Neuronal stem cell (in vitro differentiated cells): ENCODE results near the gene METTL24.

Experiments used
- DNase-seq: peaks from one replicate; pipeline ENCODE4 v3.0.0-alpha.2; 2013; ENCODE audit warnings: low spot score
- H2AFZ ChIP-seq: one replicate; pipeline ENCODE4 v1.6.1; 2013; ENCODE audit warnings: mild to moderate bottlenecking, low read length, inconsistent platforms
- H2AK5ac ChIP-seq: 2 replicates; pipeline ENCODE4 v1.6.1; 2013; ENCODE audit warnings: low read depth, mild to moderate bottlenecking, inconsistent platforms, low read length, moderate library complexity, mixed read lengths
- H2BK120ac ChIP-seq: 2 replicates; pipeline ENCODE4 v1.6.1; 2013; ENCODE audit warnings: low read depth, mild to moderate bottlenecking, inconsistent platforms, low read length, moderate library complexity, mixed read lengths
- H2BK12ac ChIP-seq: one replicate; pipeline ENCODE4 v1.6.1; 2013; ENCODE audit warnings: low read length, inconsistent platforms
- H2BK15ac ChIP-seq: 2 replicates; pipeline ENCODE4 v1.6.1; 2013; ENCODE audit warnings: mild to moderate bottlenecking, low read length, inconsistent platforms, mixed read lengths
- H2BK5ac ChIP-seq: one replicate; pipeline ENCODE4 v1.6.1; 2013; ENCODE audit warnings: inconsistent platforms, mild to moderate bottlenecking, low read length, moderate library complexity
- H3K14ac ChIP-seq: one replicate; pipeline ENCODE4 v1.6.1; 2013; ENCODE audit warnings: low read length, inconsistent platforms
- H3K18ac ChIP-seq: 2 replicates; pipeline ENCODE4 v1.6.1; 2013; ENCODE audit warnings: low read length, inconsistent platforms
- H3K23ac ChIP-seq: 2 replicates; pipeline ENCODE4 v1.6.1; 2013; ENCODE audit warnings: low read depth, mild to moderate bottlenecking, mixed read lengths, low read length, inconsistent platforms; ENCODE audit not compliant: poor library complexity
- H3K27ac ChIP-seq: replicated peaks from 3 replicates; pipeline ENCODE4 v1.5.1; 2013; ENCODE audit warnings: low read length, inconsistent platforms
- H3K27me3 ChIP-seq, 3 experiments: 2 replicates each; pipeline ENCODE4 v1.6.1; 2013; ENCODE audit warnings: low read length in 3 of 3, mild to moderate bottlenecking in 2 of 3, inconsistent platforms in 1 of 3, low read depth in 1 of 3, mixed read lengths in 1 of 3, moderate library complexity in 1 of 3; ENCODE audit not compliant: control insufficient read depth in 3 of 3, insufficient read depth in 3 of 3
- H3K36me3 ChIP-seq, 2 donors: replicated peaks in 1 of 2; 2 replicates each; pipeline ENCODE4 v1.6.1; 2013; ENCODE audit warnings: low read length in 2 of 2; ENCODE audit not compliant: control insufficient read depth in 2 of 2, insufficient read depth in 2 of 2
- H3K4ac ChIP-seq: 2 replicates; pipeline ENCODE4 v1.6.1; 2013; ENCODE audit warnings: inconsistent platforms, mild to moderate bottlenecking, low read length, moderate library complexity
- H3K4me1 ChIP-seq, 2 donors: 1 replicate in 1 of 2; 2 replicates in 1 of 2; pipeline ENCODE4 v1.6.1; 2013; ENCODE audit warnings: low read length in 2 of 2, low read depth in 1 of 2; ENCODE audit not compliant: control insufficient read depth in 2 of 2, insufficient read depth in 1 of 2
- H3K4me2 ChIP-seq: one replicate; pipeline ENCODE4 v1.6.1; 2013; ENCODE audit warnings: mild to moderate bottlenecking, low read length, inconsistent platforms; ENCODE audit not compliant: insufficient read depth, poor library complexity, severe bottlenecking
- H3K4me3 ChIP-seq, 2 donors: 2 replicates each; pipeline ENCODE4 v1.5.1; 2013; ENCODE audit warnings: low read length in 2 of 2, mild to moderate bottlenecking in 2 of 2, inconsistent platforms in 1 of 2, moderate library complexity in 1 of 2
- H3K79me1 ChIP-seq: one replicate; pipeline ENCODE4 v1.6.1; 2013; ENCODE audit warnings: low read depth, mild to moderate bottlenecking, inconsistent platforms, low read length, moderate library complexity
- H3K9ac ChIP-seq: one replicate; pipeline ENCODE4 v1.6.1; 2013; ENCODE audit warnings: mild to moderate bottlenecking, low read depth, low read length, inconsistent platforms; ENCODE audit not compliant: poor library complexity
- H3K9me3 ChIP-seq, 2 donors: replicated peaks in 1 of 2; 2 replicates each; pipeline versions ENCODE3 to v1.6.1; 2013; ENCODE audit warnings: low read length in 2 of 2, mild to moderate bottlenecking in 2 of 2, inconsistent platforms in 1 of 2, low read depth in 1 of 2, mixed read lengths in 1 of 2, moderate library complexity in 1 of 2; ENCODE audit not compliant: control insufficient read depth in 2 of 2, insufficient read depth in 1 of 2
- H4K8ac ChIP-seq: one replicate; pipeline ENCODE4 v1.6.1; 2013; ENCODE audit warnings: low read depth, mild to moderate bottlenecking, inconsistent platforms, low read length, moderate library complexity
- H4K91ac ChIP-seq: one replicate; pipeline ENCODE4 v1.6.1; 2013; ENCODE audit warnings: low read length, low read depth, mild to moderate bottlenecking, inconsistent platforms; ENCODE audit not compliant: poor library complexity
- WGBS, 2 donors: extraction: QIAGEN DNeasy Blood & Tissue Kit; methylation state at CpG; one replicate each; pipeline ENCODE4 v1.1.7; 2013; ENCODE audit warnings: missing lambda C conversion rate in 2 of 2, mixed read lengths in 1 of 2; ENCODE audit not compliant: insufficient read length in 2 of 2, insufficient replicate concordance in 1 of 2; ENCODE audit errors: extremely low coverage in 2 of 2; 5-methylcytosine and 5-hydroxymethylcytosine counted together

Gene METTL24

DNA sequence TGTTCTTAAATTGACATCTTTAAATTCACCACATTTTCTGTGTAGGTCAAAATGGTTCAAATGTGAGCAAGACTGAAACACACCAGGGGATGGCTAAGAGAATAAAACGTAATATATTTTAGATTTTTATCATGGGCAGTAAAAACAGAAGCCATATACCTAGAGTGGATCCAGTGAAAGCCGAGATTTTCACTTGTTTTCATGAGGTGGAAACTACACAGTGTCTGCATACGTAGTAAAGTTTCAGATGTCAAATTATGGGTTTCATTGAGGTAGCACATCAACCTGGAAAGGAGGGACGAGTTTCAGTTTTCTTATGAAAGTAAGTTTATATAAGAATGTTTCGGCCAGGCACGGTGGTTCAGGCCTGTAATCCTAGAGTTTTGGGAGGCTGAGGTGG, 25.9 kb downstream of the METTL24 start:
- Histone ChIP-seq H2BK120ac (no peak overlapping the region), H2AFZ (peak overlapping the region; percentile 58), H4K91ac (no peak overlapping the region), H2BK15ac (no peak overlapping the region), H3K4ac (no peak overlapping the region), H3K4me1 (peaks cover 17 to 27% of the 10 kb centered on the region in 2 donors), H3K9ac (no peak overlapping the region), H4K8ac (no peak overlapping the region), H2BK5ac (no peak overlapping the region), H3K14ac (no peak overlapping the region), H3K4me2 (no peak overlapping the region), H3K27ac (no peak overlapping the region), H2AK5ac (no peak overlapping the region), H3K4me3 (no peak overlapping the region), H3K36me3 (no peaks in the 10 kb centered on the region), H2BK12ac (no peak overlapping the region), H3K9me3 (no peaks in the 10 kb centered on the region), H3K27me3 (no peaks in the 10 kb centered on the region), H3K79me1 (no peaks in the 10 kb centered on the region), H3K18ac (no peak overlapping the region), H3K23ac (no peak overlapping the region)
- DNase-seq: no peak
- WGBS, 2 donors: no CpG with 5 or more reads among the region's 6 CpGs

DNA sequence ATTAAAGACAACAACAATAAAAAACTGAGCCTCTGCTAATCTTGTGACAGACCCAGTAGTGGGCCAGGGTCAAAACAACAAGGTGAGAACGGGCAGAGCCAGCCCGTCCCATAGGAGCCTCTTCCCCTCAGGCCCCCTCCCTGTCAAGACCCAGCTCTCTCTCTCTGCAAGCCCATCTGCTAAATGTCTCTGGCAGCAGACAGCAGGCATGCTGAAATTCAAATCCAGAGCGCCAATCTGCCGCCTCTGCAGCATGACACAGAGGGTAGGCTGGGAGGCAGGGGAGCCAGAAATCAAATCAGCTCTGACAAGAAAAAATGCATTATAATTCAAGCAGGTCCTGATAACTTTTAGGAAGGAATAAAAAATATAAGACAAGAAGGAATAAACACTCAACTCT, 26.3 kb downstream of the METTL24 start:
- H4K91ac ChIP-seq: no peak overlapping the region
- H3K4ac ChIP-seq: no peak overlapping the region
- no CpG with 5 or more reads among the region's 4 CpGs for WGBS, 2 donors
- no peaks in the 10 kb centered on the region for H3K9me3 ChIP-seq
- peaks cover 17 to 27% of the 10 kb centered on the region in 2 donors for H3K4me1 ChIP-seq
- no peak overlapping the region for H2BK12ac ChIP-seq
- no peaks in the 10 kb centered on the region for H3K36me3 ChIP-seq
- no peak overlapping the region for H3K18ac ChIP-seq
- no peak overlapping the region for H4K8ac ChIP-seq
- no peaks in the 10 kb centered on the region for H3K27me3 ChIP-seq
- H2BK15ac ChIP-seq: no peak overlapping the region
- no peak overlapping the region for H2AK5ac ChIP-seq
- no peak overlapping the region for H3K9ac ChIP-seq
- H3K27ac ChIP-seq: no peak overlapping the region
- H3K14ac ChIP-seq: no peak overlapping the region
- no peak overlapping the region for H3K23ac ChIP-seq
- H2BK5ac ChIP-seq: no peak overlapping the region
- H3K4me3 ChIP-seq: no peak overlapping the region
- H2AFZ ChIP-seq: peak overlapping the region; percentile 58
- H3K4me2 ChIP-seq: no peak overlapping the region
- H2BK120ac ChIP-seq: no peak overlapping the region
- H3K79me1 ChIP-seq: no peaks in the 10 kb centered on the region
- no peak for DNase-seq

DNA sequence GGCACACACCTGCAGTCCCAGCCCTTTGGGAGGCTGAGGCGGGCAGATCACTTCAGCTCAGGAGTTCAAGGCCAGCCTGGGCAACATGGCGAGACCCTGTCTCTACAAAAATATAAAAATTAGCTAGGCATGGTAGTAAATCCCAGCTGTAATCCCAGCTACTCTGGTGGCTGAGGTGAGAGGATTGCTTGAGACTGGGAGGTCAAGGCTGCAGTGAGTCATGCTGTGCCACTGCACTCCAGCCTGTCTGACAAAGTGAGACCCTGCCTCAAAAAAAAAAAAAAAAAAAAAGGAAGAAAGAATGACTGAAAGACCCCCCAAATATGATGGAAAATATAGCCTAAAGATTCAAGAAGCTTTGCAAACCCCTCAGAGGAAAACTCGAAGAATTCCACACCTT, 26.8 kb downstream of the METTL24 start:
- Histone ChIP-seq H3K4ac (no peak overlapping the region), H3K27ac (no peak overlapping the region), H3K4me2 (no peak overlapping the region), H2BK120ac (no peak overlapping the region), H3K9ac (no peak overlapping the region), H3K36me3 (no peaks in the 10 kb centered on the region), H2AFZ (peak overlapping the region; percentile 58), H3K18ac (no peak overlapping the region), H3K27me3 (no peaks in the 10 kb centered on the region), H2BK12ac (no peak overlapping the region), H3K9me3 (no peaks in the 10 kb centered on the region), H3K4me3 (no peak overlapping the region), H3K23ac (no peak overlapping the region), H4K91ac (no peak overlapping the region), H3K14ac (no peak overlapping the region), H2BK5ac (no peak overlapping the region), H2AK5ac (no peak overlapping the region), H4K8ac (no peak overlapping the region), H3K79me1 (no peaks in the 10 kb centered on the region), H2BK15ac (no peak overlapping the region), H3K4me1 (peaks cover 17 to 27% of the 10 kb centered on the region in 2 donors)
- DNase-seq: no peak
- WGBS, 2 donors: no CpG with 5 or more reads among the region's 3 CpGs

DNA sequence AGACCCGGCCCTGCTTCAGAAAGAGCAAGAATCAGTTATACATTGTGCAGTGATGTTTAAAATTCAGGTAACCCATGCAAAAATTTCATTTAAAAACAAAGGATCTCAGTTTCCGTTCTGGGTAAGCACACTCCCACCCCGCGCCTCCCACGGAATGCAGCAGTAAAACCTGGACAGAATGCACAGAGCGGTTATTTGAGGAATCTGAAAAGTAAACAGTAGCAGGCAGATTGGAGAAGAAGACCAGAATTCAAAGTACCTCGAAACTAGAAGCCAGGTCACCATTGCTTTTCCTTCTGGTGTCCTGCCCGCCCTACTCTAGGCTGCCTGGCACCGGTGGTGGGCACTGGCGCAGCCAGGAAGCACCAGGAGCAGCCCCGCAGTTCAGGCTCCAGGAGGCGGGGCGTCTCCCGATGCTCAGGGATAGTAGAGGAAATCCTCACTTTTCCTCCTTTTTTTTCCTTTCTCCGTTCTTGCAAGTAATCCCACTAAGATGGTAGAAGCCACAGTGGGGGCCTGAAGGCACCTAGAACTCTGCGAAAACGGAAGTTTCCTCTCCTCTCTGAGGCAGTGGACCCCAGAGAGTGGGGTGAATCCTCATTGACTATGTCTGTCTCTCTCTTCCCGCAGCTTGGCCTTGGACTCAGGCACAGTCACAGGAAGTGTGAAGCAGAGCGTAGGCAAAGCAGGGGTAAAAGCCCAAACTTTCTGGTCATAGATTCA, 28.3 kb downstream of the METTL24 start:
- no peak overlapping the region for H3K4me3 ChIP-seq
- H3K4me2 ChIP-seq: no peak overlapping the region
- H3K36me3 ChIP-seq: no peaks in the 10 kb centered on the region
- H3K18ac ChIP-seq: peak overlapping the region; percentile 66
- DNase-seq: no peak
- no peak overlapping the region for H3K4ac ChIP-seq
- no peak overlapping the region for H3K23ac ChIP-seq
- no peaks in the 10 kb centered on the region for H3K79me1 ChIP-seq
- no peak overlapping the region for H2BK15ac ChIP-seq
- peaks cover 17 to 27% of the 10 kb centered on the region in 2 donors for H3K4me1 ChIP-seq
- no peak overlapping the region for H4K91ac ChIP-seq
- no peaks in the 10 kb centered on the region for H3K27me3 ChIP-seq
- H2BK120ac ChIP-seq: no peak overlapping the region
- H3K9ac ChIP-seq: no peak overlapping the region
- no peak overlapping the region for H4K8ac ChIP-seq
- no CpG with 5 or more reads among the region's 19 CpGs for WGBS, 2 donors
- peak overlapping the region; percentile 8 for H2AK5ac ChIP-seq
- no peaks in the 10 kb centered on the region for H3K9me3 ChIP-seq
- no peak overlapping the region for H2BK12ac ChIP-seq
- peak overlapping the region; percentile 54 for H2AFZ ChIP-seq
- H3K14ac ChIP-seq: no peak overlapping the region
- no peak overlapping the region for H2BK5ac ChIP-seq
- H3K27ac ChIP-seq: no peak overlapping the region
